ENCODE results near the gene PRM1.

PRM1 gene

GRCh38 chr16:11273721-11274324 is 7.3 kb downstream of the PRM1 start:
- no peak for DNase-seq (ENCODE audit: low spot score)

- no peak for DNase-seq (ENCODE audit: low spot score)
Measured at GRCh38 chr16:11272921-11273720, 8.0 kb downstream of the PRM1 start, which contains the start of gene PRM3. Gene PRM3, minus strand, starts transcription at chr16:11273629. Its CDS starts 34 bp downstream, at chr16:11273595.

- no peak for DNase-seq (ENCODE audit: low spot score)
Measured at GRCh38 chr16:11272484-11272883, 8.6 kb downstream of the PRM1 start.

- no peak for DNase-seq (ENCODE audit: low spot score)
Measured at GRCh38 chr16:11271610-11272009, 9.5 kb downstream of the PRM1 start.

GRCh38 chr16:11270602-11271162 is 10.4 kb downstream of the PRM1 start:
- no peak for DNase-seq (ENCODE audit: low spot score)

- no peak for DNase-seq (ENCODE audit: low spot score)
Measured at GRCh38 chr16:11268921-11269375, 12.2 kb downstream of the PRM1 start, which contains the start of gene TNP2. Gene TNP2, minus strand, starts transcription at chr16:11269325. Its CDS starts 63 bp downstream, at chr16:11269262.

- DNase-seq (ENCODE audit: low spot score), result no peak
Measured at GRCh38 chr16:11265124-11265523, 16.0 kb downstream of the PRM1 start.

- no peak for DNase-seq (ENCODE audit: low spot score)
Measured at GRCh38 chr16:11264155-11264832, 16.8 kb downstream of the PRM1 start.

- DNase-seq (ENCODE audit: low spot score), result no peak
Measured at GRCh38 chr16:11263737-11264136, 17.4 kb downstream of the PRM1 start.

GRCh38 chr16:11262915-11263314 is 18.2 kb downstream of the PRM1 start:
- no peak for DNase-seq (ENCODE audit: low spot score)

GRCh38 chr16:11260596-11260966 is 20.5 kb downstream of the PRM1 start:
- no peak for DNase-seq (ENCODE audit: low spot score)

- DNase-seq (ENCODE audit: low spot score), result no peak
Measured at GRCh38 chr16:11259655-11260595, 21.2 kb downstream of the PRM1 start.

- DNase-seq (ENCODE audit: low spot score), result no peak
Measured at GRCh38 chr16:11258553-11259492, 22.3 kb downstream of the PRM1 start.

- peak; percentile 71 for DNase-seq (ENCODE audit: low spot score)
Measured at GRCh38 chr16:11257131-11257938, 23.8 kb downstream of the PRM1 start.

GRCh38 chr16:11256661-11257130 is 24.4 kb downstream of the PRM1 start:
- DNase-seq (ENCODE audit: low spot score), result no peak

GRCh38 chr16:11255737-11256660 is 25.1 kb downstream of the PRM1 start, which contains the start of gene SOCS1:
Gene SOCS1, minus strand, starts transcription at chr16:11256204. Its CDS starts 726 bp downstream, at chr16:11255478.
- peak; percentile 75 for DNase-seq (ENCODE audit: low spot score)
